Urinary bladder (tissue), 4 donors: ENCODE results near the gene IQCF5. TPM values are rescaled to one million over a fixed set of nuclear protein-coding genes. Genes with fewer than 3 reads are reported as not detected.
"Not testable (repeated sequence)": the region's sequence is repeated elsewhere in the genome, so short reads cannot be mapped to it uniquely, and the experiment has no call there.

Experiments used
- DNase-seq: peaks from one replicate; pipeline ENCODE4 v3.0.0-alpha.2; 2015; ENCODE audit errors: extremely low spot score
- H3K27ac ChIP-seq: one replicate; pipeline ENCODE4 v1.5.1; 2013; ENCODE audit warnings: low read depth, mild to moderate bottlenecking, moderate library complexity
- H3K36me3 ChIP-seq: one replicate; pipeline ENCODE4 v1.6.1; 2013; ENCODE audit warnings: mild to moderate bottlenecking, moderate library complexity; ENCODE audit not compliant: insufficient read depth
- H3K4me1 ChIP-seq: one replicate; pipeline ENCODE4 v1.6.1; 2013; ENCODE audit warnings: mild to moderate bottlenecking, moderate library complexity; ENCODE audit not compliant: insufficient read depth
- H3K4me3 ChIP-seq: one replicate; pipeline ENCODE4 v1.5.1; 2013; ENCODE audit warnings: low read depth, low read length
- WGBS: extraction: QIAGEN DNeasy Blood & Tissue Kit; methylation state at CpG from one replicate; pipeline ENCODE4 v1.1.7; 2013; 5-methylcytosine and 5-hydroxymethylcytosine counted together
- polyA plus RNA-seq: library from polyadenylated mRNA; stranded (reverse); fragments of 200-250 nt; gene quantifications from one replicate; pipeline ENCODE4 v1.2.3, GENCODE V29; 2013
- total RNA-seq: library from RNA; depleted of rRNA; stranded (reverse); fragments of >200 nt; gene quantifications from one replicate; pipeline ENCODE4 v1.2.3, GENCODE V29; 2014
- donor health status: healthy with polysubstance abuse.
- donor health status: healthy.

IQCF5 gene
- total and polyA plus RNA-seq, 2 donors: not detected

GRCh38 chr3:51887620-51888019 is 12.2 kb upstream of the IQCF5 start:
- H3K4me1 ChIP-seq: no peaks in the 10 kb centered on the region

DNA sequence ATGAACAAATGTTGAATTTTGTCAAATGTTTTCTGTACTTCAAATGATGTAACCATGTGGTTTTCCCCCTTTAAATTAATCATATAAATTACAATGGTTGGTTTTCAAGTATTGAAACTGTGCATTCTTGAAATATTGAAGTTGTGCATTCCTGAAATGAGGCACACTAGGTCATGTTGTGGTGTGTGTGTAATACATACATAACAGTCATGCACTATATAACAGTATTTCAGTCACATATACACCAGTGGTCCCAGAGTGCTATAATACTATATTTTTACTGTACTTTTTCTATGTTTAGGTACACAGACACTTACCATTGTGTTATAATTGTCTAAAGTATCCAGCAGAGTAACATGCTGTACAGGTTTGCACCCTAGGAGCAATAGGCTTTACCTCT is 11.0 kb upstream of the IQCF5 start:
- Histone ChIP-seq H3K4me1 (no peaks in the 10 kb centered on the region), H3K27ac (no peak overlapping the region), H3K36me3 (no peaks in the 10 kb centered on the region), H3K4me3 (no peak overlapping the region)
- no peak for DNase-seq

More at GRCh38 chr3:51887620-51888019, 12.2 kb upstream of the IQCF5 start:
- DNase-seq: no peak
- no peak overlapping the region for H3K4me3 ChIP-seq
- no peaks in the 10 kb centered on the region for H3K36me3 ChIP-seq
- 82% methylated on average over 2 of the region's 2 CpGs for WGBS
- H3K27ac ChIP-seq: no peak overlapping the region

DNA sequence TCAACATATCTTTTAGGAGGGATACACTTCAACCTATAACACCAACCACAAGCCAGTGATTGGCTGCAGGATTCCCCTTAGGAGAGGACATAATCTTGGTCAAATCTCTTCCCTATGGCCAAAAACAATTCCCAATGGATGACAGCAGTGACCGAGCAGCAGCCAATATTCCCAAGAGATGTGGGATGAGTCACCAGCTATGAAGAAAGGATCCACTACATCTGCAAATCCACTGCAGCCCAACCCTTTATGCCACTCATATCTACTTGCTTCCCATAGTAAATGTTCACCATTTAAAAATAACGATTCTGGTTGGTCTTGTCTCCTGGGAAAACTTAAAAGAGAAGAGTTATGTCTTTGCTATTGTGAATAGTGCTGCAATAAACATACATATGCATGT is 4.5 kb upstream of the IQCF5 start:
- no peaks in the 10 kb centered on the region for H3K36me3 ChIP-seq
- no peak overlapping the region for H3K4me3 ChIP-seq
- H3K27ac ChIP-seq: no peak overlapping the region
- no peak for DNase-seq
- no peaks in the 10 kb centered on the region for H3K4me1 ChIP-seq
- WGBS: 36% methylated on average over 2 of the region's 2 CpGs

DNA sequence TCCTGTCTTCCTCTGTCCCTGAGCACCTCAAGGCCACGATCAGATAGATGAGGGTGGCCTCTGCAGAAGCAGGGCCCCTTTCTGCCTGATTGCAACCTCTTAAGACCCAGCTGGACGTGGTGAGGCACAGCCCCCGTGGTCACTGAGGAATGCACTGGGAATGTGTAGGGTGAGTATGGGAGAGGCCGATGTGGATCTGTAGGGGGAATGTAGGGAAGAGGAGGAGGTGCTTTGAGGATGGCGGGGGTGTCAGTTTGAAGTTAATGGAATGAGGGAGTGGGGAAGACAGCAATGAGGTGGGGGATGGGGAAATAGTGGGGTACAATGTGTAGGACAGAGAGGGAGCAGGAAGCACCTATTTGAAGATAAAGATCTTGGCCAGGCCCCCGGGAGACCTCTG is 785 bp upstream of the IQCF5 start:
- 31% methylated on average over 6 of the region's 6 CpGs for WGBS
- H3K36me3 ChIP-seq: no peaks in the 10 kb centered on the region
- H3K27ac ChIP-seq: no peak overlapping the region
- DNase-seq: no peak
- H3K4me3 ChIP-seq: no peak overlapping the region
- H3K4me1 ChIP-seq: no peaks in the 10 kb centered on the region

DNA sequence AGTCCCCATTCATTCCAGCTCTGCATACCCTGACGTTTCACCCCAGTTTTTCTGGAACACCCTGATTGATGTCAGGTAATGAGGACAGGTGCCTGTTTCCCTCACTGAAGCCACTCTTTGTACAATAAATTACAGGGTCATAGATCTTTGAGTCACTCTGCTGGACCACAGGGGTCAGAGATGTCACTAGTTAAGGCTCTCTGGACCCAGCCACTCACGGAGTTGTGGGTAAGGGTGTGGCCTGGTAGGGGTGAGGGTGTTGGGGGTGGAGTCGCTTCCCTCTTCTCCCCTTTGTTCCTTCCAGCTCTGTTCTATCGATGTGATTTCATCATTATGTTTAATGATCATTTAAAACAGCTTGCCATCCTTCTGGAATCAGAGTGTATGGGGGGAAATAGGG is 512 bp downstream of the IQCF5 start:
- H3K4me3 ChIP-seq: no peak overlapping the region
- H3K27ac ChIP-seq: no peak overlapping the region
- no peaks in the 10 kb centered on the region for H3K4me1 ChIP-seq
- no peak for DNase-seq
- H3K36me3 ChIP-seq: no peaks in the 10 kb centered on the region
- 60% methylated on average over 4 of the region's 4 CpGs for WGBS

DNA sequence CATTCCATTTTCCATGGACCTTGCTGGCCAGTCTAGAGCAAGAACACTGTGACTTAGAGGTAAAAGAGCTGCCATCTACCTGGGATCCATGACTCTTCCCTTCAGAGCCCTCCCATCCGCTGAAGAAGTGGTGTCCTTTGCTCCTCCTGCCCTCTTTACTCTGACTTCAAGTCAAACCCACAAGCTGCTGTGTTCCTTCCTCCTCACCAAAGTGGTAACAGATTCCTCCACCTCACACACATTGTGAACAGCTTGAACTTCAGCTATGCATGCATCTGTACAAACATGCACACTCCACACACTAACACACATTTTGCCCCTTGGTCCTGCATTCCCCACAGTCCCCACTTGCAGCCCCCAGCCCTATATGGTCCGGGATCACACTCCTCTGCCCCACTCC is 990 bp downstream of the IQCF5 start:
- Histone ChIP-seq H3K36me3 (no peaks in the 10 kb centered on the region), H3K4me3 (no peak overlapping the region), H3K4me1 (no peaks in the 10 kb centered on the region), H3K27ac (no peak overlapping the region)
- 78% methylated on average over 2 of the region's 2 CpGs for WGBS
- DNase-seq: no peak

DNA sequence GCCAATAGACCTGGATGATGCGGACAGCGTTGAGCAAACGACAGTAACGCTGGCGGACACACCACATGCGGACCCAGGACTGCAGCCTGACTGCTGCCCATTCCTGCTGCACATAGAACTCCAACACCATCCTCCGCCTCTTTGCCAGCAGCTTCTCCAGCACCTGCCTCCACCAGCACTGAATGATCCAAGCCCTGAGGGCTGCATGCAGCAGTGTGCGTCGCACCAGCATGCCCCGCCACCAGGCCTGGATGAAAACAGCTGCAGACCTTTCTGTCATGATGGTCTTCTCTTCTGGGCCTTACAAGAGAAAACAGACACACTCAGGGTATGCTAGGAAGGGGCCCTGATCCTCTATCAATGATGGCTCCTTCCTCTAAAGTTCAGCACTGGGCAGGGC is 1.5 kb downstream of the IQCF5 start:
- Histone ChIP-seq H3K4me1 (no peaks in the 10 kb centered on the region), H3K27ac (no peak overlapping the region), H3K4me3 (no peak overlapping the region), H3K36me3 (no peaks in the 10 kb centered on the region)
- no peak for DNase-seq
- WGBS: 96% methylated on average over 10 of the region's 10 CpGs

GRCh38 chr3:51873253-51873766 is 2.1 kb downstream of the IQCF5 start:
- WGBS: 52% methylated on average over 1 of the region's 1 CpG
- no peak for DNase-seq

DNA sequence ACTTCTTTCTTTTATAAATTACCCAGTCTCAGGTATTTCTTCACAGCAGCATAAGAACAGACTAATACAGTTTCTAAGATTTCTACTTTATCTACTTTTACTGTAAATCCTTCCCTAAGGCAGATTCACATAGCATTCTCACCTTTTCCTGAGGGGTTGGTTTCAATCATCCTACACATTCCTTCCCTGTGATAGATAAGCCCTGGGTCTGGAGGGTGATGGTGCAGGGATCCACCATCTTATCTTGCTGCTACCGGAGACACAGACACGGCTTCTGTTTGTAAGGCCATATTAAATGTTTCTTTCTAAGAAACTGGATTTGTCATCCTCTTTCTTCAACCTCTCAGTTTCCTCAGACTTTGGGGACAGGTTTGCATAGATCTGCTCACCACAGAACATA is 6.1 kb downstream of the IQCF5 start:
- 22% methylated on average over 2 of the region's 2 CpGs for WGBS
- no peak for DNase-seq
- no peak overlapping the region for H3K27ac ChIP-seq
- no peak overlapping the region for H3K4me3 ChIP-seq
- no peaks in the 10 kb centered on the region for H3K4me1 ChIP-seq
- no peaks in the 10 kb centered on the region for H3K36me3 ChIP-seq

More at GRCh38 chr3:51873253-51873766, 2.1 kb downstream of the IQCF5 start:
- Histone ChIP-seq H3K36me3 (no peaks in the 10 kb centered on the region), H3K4me3 (no peak overlapping the region), H3K27ac (no peak overlapping the region), H3K4me1 (no peaks in the 10 kb centered on the region)

DNA sequence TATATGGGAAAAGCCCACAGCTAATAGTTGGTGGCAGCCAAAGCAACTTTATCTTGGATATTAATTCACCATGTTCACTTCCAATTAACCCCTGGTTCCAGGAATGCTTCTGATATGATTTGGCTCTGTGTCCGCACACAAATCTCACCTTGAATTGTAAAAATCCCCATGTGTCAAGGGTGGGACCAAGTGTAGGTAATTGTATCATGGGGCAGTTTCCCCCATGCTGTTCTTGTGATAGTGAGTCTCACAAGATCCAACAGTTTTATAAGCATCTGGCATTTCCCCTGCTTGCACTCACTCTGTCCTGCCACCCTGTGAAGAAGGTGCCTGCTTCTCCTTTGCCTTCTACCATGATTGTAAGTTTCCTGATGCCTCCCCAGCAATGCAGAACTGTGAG is 6.5 kb downstream of the IQCF5 start:
- not testable (repeated sequence) for H3K36me3 ChIP-seq, H3K4me1 ChIP-seq, DNase-seq, H3K4me3 ChIP-seq, H3K27ac ChIP-seq
- WGBS: 43% methylated on average over 1 of the region's 1 CpG

DNA sequence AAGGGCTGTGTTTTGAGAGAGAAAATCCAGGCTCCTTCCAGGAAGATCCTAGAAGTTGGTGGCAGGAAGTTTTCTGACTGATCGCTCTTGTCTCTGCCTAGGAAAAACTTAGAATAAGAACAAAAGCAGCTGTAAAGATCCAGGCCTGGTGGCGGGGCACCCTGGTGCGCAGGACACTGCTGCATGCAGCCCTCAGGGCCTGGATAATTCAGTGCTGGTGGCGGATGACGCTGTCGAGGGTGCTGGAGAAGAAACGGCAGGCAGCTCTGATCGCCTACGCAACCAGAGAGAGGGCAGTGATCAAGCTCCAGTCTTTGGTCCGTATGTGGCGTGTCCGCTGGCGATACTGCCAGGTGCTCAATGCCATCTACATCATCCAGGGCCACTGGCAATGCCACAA is 12.5 kb downstream of the IQCF5 start:
- Histone ChIP-seq H3K36me3 (no peaks in the 10 kb centered on the region), H3K27ac (no peak overlapping the region), H3K4me1 (no peaks in the 10 kb centered on the region), H3K4me3 (no peak overlapping the region)
- no peak for DNase-seq
- 77% methylated on average over 13 of the region's 13 CpGs for WGBS

GRCh38 chr3:51860703-51861665 is 14.4 kb downstream of the IQCF5 start, which contains the start of gene IQCF2:
IQCF2 (plus strand) TSS chr3:51861615; CDS start chr3:51861667, 52 bp downstream.
- no peak within 1 kb of the TSS for H3K4me3 ChIP-seq
- no peaks in the 10 kb centered on the region for H3K36me3 ChIP-seq
- H3K27ac ChIP-seq: no peak within 1 kb of the TSS
- H3K4me1 ChIP-seq: no peaks in the 10 kb centered on the region
- no peak for DNase-seq
- 71% methylated on average over 7 of the region's 7 CpGs for WGBS

DNA sequence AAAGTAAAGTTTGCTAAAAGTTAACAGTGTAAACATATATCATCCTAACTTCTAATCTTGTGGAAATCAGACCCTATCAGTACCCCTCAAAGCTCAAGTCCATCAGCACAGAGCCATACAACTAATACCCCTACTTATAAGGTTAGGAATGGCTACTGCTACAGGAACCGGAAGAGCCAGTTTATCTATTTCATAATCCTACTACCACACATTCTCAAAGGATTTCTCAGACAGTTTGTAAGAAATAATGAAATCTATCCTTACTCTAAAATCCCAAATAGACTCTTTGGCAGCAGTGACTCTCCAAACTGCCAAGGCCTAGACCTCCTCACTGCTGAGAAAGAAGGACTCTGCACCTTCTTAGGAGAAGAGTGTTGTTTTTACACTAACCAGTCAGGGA is 20.0 kb downstream of the IQCF5 start:
- H3K4me3 ChIP-seq, DNase-seq, H3K36me3 ChIP-seq, H3K4me1 ChIP-seq, H3K27ac ChIP-seq: not testable (repeated sequence)
- WGBS: 74% methylated on average over 1 of the region's 1 CpG

- no peaks in the 10 kb centered on the region for H3K4me1 ChIP-seq
- 40% methylated on average over 7 of the region's 7 CpGs for WGBS
- H3K4me3 ChIP-seq: no peak overlapping the region
- H3K27ac ChIP-seq: no peak overlapping the region
- DNase-seq: no peak
- no peaks in the 10 kb centered on the region for H3K36me3 ChIP-seq
Measured at GRCh38 chr3:51845129-51845528, 30.3 kb downstream of the IQCF5 start.
